ENCODE measurements around the gene OMP. TPM values are rescaled to one million over a fixed set of nuclear protein-coding genes. Genes with fewer than 3 reads are reported as not detected.

The OMP gene
- total RNA-seq, 1 donor from 2014 or later, result not detected

GRCh38 chr11:77144196-77144856 is 41.7 kb downstream of the OMP start:
- Mint-ChIP-seq H3K4me3 (no peak overlapping the region), H3K4me1 (peaks cover 24% of the 10 kb centered on the region), H3K27ac (ENCODE audit: unreplicated experiment) (no peak overlapping the region), H3K9me3 (no peaks in the 10 kb centered on the region), H3K27me3 (ENCODE audit: low read depth) (peaks cover 12% of the 10 kb centered on the region), H3K36me3 (ENCODE audit: low read depth) (no peaks in the 10 kb centered on the region)
- no peak for DNase-seq (ENCODE audit: low read depth, low spot score)
- TF ChIP-seq, protein P1, sequence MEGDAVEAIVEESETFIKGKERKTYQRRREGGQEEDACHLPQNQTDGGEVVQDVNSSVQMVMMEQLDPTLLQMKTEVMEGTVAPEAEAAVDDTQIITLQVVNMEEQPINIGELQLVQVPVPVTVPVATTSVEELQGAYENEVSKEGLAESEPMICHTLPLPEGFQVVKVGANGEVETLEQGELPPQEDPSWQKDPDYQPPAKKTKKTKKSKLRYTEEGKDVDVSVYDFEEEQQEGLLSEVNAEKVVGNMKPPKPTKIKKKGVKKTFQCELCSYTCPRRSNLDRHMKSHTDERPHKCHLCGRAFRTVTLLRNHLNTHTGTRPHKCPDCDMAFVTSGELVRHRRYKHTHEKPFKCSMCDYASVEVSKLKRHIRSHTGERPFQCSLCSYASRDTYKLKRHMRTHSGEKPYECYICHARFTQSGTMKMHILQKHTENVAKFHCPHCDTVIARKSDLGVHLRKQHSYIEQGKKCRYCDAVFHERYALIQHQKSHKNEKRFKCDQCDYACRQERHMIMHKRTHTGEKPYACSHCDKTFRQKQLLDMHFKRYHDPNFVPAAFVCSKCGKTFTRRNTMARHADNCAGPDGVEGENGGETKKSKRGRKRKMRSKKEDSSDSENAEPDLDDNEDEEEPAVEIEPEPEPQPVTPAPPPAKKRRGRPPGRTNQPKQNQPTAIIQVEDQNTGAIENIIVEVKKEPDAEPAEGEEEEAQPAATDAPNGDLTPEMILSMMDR (conservative IDR thresholded peaks at IDR 0.05), result no peak

- TF ChIP-seq, protein P1 (conservative IDR thresholded peaks at IDR 0.05), result no peak
- H3K4me1 Mint-ChIP-seq, result peaks cover 21% of the 10 kb centered on the region
- no peak for DNase-seq (ENCODE audit: low read depth, low spot score)
- peaks cover 12% of the 10 kb centered on the region for H3K27me3 Mint-ChIP-seq (ENCODE audit: low read depth)
- no peak overlapping the region for H3K4me3 Mint-ChIP-seq
- no peak overlapping the region for H3K27ac Mint-ChIP-seq (ENCODE audit: unreplicated experiment)
- no peaks in the 10 kb centered on the region for H3K9me3 Mint-ChIP-seq
- H3K36me3 Mint-ChIP-seq (ENCODE audit: low read depth), result no peaks in the 10 kb centered on the region
Observed at GRCh38 chr11:77144857-77145428, 42.3 kb downstream of the OMP start.

DNA sequence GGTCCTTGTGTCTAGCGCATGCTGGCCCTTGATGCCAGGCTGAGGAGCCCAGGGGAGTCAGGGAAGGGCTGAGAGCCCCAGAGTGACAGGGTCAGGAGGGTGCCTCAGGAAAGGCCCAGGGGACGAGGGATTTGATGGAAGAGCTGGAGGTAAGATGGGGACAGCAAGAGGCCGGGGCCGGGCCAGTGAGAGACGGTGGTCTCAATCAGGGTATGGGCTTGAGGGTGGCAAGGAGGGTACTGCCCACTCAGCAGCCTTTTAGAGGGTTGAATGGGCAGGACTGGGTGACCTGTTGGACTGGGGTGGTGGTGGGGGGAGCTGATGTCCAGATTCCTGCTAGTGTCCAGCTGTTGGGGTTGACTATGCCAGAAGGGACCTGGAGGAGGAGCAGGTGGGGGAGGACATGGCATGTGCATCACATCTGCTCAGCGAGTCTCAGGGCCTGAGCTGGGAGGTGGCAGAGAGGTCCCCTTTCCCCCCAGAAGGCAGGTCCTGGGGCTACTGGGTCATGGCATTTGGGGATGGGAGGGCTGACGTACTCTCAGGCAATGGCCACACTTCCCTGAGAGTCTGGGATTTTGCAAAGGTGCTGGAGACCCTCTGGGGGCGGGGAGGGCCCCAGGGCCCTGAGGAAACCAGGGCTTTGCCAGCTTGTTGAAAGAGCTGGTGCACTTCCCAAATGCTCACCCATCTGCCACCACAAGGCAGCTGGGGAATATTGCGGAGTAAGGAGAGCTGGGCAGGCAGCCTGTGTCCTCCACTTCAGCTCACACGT is 43.8 kb downstream of the OMP start:
- no peaks in the 10 kb centered on the region for H3K9me3 Mint-ChIP-seq
- no peak for DNase-seq (ENCODE audit: low read depth, low spot score)
- TF ChIP-seq, protein P1 (conservative IDR thresholded peaks at IDR 0.05), result no peak
- peaks cover 22% of the 10 kb centered on the region for H3K4me1 Mint-ChIP-seq
- no peak overlapping the region for H3K4me3 Mint-ChIP-seq
- H3K27ac Mint-ChIP-seq (ENCODE audit: unreplicated experiment), result no peak overlapping the region
- peaks cover 12% of the 10 kb centered on the region for H3K27me3 Mint-ChIP-seq (ENCODE audit: low read depth)
- no peaks in the 10 kb centered on the region for H3K36me3 Mint-ChIP-seq (ENCODE audit: low read depth)

- Mint-ChIP-seq H3K9me3 (no peaks in the 10 kb centered on the region), H3K4me1 (peaks cover 22% of the 10 kb centered on the region), H3K4me3 (no peak overlapping the region), H3K27ac (ENCODE audit: unreplicated experiment) (no peak overlapping the region), H3K36me3 (ENCODE audit: low read depth) (no peaks in the 10 kb centered on the region), H3K27me3 (ENCODE audit: low read depth) (peaks cover 12% of the 10 kb centered on the region)
- no peak for DNase-seq (ENCODE audit: low read depth, low spot score)
- TF ChIP-seq, protein P1 (conservative IDR thresholded peaks at IDR 0.05), result no peak
Observed at GRCh38 chr11:77147036-77147315, 44.3 kb downstream of the OMP start.

GRCh38 chr11:77147668-77148321 is 45.2 kb downstream of the OMP start:
- H3K27me3 Mint-ChIP-seq (ENCODE audit: low read depth), result peaks cover 12% of the 10 kb centered on the region
- TF ChIP-seq, protein P1 (conservative IDR thresholded peaks at IDR 0.05), result no peak
- H3K4me3 Mint-ChIP-seq, result no peak overlapping the region
- H3K4me1 Mint-ChIP-seq, result peaks cover 26% of the 10 kb centered on the region
- no peak for DNase-seq (ENCODE audit: low read depth, low spot score)
- no peak overlapping the region for H3K27ac Mint-ChIP-seq (ENCODE audit: unreplicated experiment)
- no peaks in the 10 kb centered on the region for H3K9me3 Mint-ChIP-seq
- H3K36me3 Mint-ChIP-seq (ENCODE audit: low read depth), result no peaks in the 10 kb centered on the region
